Cerebellar cortex (tissue), 1 donor: ENCODE results near the gene SMIM38.
"Not testable (repeated sequence)": the region's sequence is repeated elsewhere in the genome, so short reads cannot be mapped to it uniquely, and the experiment has no call there.

Experiments
- DNase-seq: peaks from one replicate; pipeline ENCODE4 v3.0.0-alpha.2; 2015; ENCODE audit warnings: low spot score

The SMIM38 gene

GRCh38 chr11:69140161-69140560 is 15.6 kb upstream of the SMIM38 start:
- DNase-seq = not testable (repeated sequence)

GRCh38 chr11:69140635-69141034 is 15.1 kb upstream of the SMIM38 start:
- DNase-seq = no peak

- no peak for DNase-seq
Measured at GRCh38 chr11:69141742-69142141, 14.0 kb upstream of the SMIM38 start.

GRCh38 chr11:69142895-69143294 is 12.8 kb upstream of the SMIM38 start:
- DNase-seq = no peak

GRCh38 chr11:69144316-69145049 is 11.3 kb upstream of the SMIM38 start:
- no peak for DNase-seq

- DNase-seq = no peak
Measured at GRCh38 chr11:69145050-69145380, 10.7 kb upstream of the SMIM38 start.

GRCh38 chr11:69148377-69148762 is 7.4 kb upstream of the SMIM38 start:
- no peak for DNase-seq

- DNase-seq = no peak
Measured at GRCh38 chr11:69148806-69149205, 6.9 kb upstream of the SMIM38 start.

GRCh38 chr11:69149338-69150045 is 6.2 kb upstream of the SMIM38 start:
- DNase-seq = not testable (repeated sequence)

GRCh38 chr11:69150175-69150574 is 5.6 kb upstream of the SMIM38 start:
- DNase-seq = no peak

GRCh38 chr11:69151836-69152235 is 3.9 kb upstream of the SMIM38 start:
- DNase-seq = no peak

GRCh38 chr11:69152733-69153421 is 2.9 kb upstream of the SMIM38 start:
- DNase-seq = no peak

GRCh38 chr11:69153661-69154060 is 2.1 kb upstream of the SMIM38 start:
- no peak for DNase-seq

- DNase-seq = no peak
Measured at GRCh38 chr11:69154211-69154913, 1.4 kb upstream of the SMIM38 start.

GRCh38 chr11:69154938-69155301 is 815 bp upstream of the SMIM38 start:
- no peak for DNase-seq

- no peak for DNase-seq
Measured at GRCh38 chr11:69156235-69156639, 502 bp downstream of the SMIM38 start.

GRCh38 chr11:69156673-69157155 is 979 bp downstream of the SMIM38 start:
- no peak for DNase-seq

- peak; percentile 5 for DNase-seq
Measured at GRCh38 chr11:69157156-69157821, 1.6 kb downstream of the SMIM38 start.

- DNase-seq = no peak
Measured at GRCh38 chr11:69157822-69158231, 2.1 kb downstream of the SMIM38 start.

- DNase-seq = no peak
Measured at GRCh38 chr11:69158301-69159149, 2.8 kb downstream of the SMIM38 start.
